Ishikawa (cell line): ENCODE data around the gene FLYWCH2.

Experiments used
- NFIC ChIP-seq: IDR thresholded peaks from 2 replicates; pipeline ENCODE4 v1.6.1; 2012
- TCF12 ChIP-seq: IDR thresholded peaks from 2 replicates; pipeline ENCODE4 v1.6.1; 2012; ENCODE audit warnings: low read depth

DNA sequence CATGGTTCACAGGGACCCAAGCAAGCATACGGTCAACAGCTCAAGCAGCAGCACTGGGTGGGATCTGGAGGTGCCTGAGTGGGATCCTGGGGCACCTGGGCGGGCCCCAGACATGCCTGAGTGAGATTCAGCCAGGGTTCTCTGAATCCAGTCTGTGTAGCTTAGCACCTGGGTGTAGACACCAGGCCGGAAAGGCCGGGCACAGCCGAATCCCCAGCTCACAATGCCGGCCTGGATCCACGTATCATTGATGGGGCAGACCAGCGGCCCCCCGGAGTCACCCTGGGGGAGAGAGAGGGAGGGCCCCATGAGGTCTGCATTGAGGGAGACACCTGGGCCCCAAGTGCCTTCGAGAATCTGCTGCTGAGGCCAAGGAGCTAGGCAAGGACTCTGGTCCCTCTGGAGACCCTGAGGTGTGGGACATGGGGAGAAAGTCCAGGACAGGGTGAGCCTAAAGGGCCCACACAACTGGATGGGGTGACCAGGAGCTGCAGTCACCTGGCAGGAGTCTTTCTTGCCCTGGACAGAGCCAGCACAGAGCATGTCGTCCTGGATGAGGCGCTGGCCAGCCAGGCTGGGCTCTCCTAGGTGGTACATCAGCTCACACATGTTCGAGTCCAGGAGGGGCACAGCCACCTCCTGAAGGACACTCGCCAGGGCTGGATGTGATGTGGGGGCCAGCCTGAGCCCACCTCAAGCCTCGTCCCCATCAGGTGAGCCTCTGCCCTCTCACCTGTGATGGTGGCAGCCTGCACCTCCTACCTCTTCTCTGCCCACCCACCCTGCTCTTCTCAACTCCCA lies 43.2 kb upstream of the FLYWCH2 start:
- no peak for TF ChIP-seq TCF12
- TF ChIP-seq NFIC: no peak
